Astrocyte of the spinal cord (primary cell): Measurements from ENCODE around the gene MGAT5.

Experiments
- DNase-seq: peaks from one replicate; pipeline ENCODE4 v3.0.0; 2011; ENCODE audit warnings: low read depth, low spot score
- H3K4me3 ChIP-seq: 2 replicates; pipeline ENCODE4 v1.5.1; 2011; ENCODE audit warnings: low read depth, mild to moderate bottlenecking, low read length, moderate library complexity
- in situ Hi-C: cut with HindIII; loops from 2 replicates; pipeline ENCODE4 v1.10.0; 2017; ENCODE audit warnings: low sequenced_read_pairs
- TF ChIP-seq, protein P1 (sequence below): IDR thresholded peaks from 2 replicates; pipeline ENCODE4 v1.5.1; 2012; ENCODE audit warnings: low read depth, mild to moderate bottlenecking, low read length, inconsistent platforms

The MGAT5 gene

DNA sequence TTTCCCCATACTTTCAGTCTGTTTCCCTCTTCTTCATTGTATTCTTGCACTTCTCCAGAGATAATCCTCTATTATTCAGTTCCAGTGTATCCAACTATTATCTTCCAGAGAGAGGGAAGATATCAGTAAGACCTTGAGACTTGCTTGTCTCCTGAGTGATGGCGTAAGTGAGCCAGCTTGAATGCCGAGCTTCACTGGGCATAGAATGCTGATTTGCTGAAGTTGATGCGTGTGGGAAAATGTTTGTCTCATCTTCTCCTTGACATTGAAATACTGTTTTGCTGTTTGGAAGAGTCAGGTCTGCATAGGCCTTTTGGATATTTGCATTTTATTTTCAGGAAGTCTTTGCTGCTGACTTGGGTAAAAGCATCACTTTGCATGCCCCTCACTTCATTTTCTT is 41.1 kb upstream of the MGAT5 start:
- DNase-seq, result no peak
- TF ChIP-seq, protein P1, sequence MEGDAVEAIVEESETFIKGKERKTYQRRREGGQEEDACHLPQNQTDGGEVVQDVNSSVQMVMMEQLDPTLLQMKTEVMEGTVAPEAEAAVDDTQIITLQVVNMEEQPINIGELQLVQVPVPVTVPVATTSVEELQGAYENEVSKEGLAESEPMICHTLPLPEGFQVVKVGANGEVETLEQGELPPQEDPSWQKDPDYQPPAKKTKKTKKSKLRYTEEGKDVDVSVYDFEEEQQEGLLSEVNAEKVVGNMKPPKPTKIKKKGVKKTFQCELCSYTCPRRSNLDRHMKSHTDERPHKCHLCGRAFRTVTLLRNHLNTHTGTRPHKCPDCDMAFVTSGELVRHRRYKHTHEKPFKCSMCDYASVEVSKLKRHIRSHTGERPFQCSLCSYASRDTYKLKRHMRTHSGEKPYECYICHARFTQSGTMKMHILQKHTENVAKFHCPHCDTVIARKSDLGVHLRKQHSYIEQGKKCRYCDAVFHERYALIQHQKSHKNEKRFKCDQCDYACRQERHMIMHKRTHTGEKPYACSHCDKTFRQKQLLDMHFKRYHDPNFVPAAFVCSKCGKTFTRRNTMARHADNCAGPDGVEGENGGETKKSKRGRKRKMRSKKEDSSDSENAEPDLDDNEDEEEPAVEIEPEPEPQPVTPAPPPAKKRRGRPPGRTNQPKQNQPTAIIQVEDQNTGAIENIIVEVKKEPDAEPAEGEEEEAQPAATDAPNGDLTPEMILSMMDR, result no peak
- in situ Hi-C loops, result no loop called here
- no peak overlapping the region for H3K4me3 ChIP-seq

DNA sequence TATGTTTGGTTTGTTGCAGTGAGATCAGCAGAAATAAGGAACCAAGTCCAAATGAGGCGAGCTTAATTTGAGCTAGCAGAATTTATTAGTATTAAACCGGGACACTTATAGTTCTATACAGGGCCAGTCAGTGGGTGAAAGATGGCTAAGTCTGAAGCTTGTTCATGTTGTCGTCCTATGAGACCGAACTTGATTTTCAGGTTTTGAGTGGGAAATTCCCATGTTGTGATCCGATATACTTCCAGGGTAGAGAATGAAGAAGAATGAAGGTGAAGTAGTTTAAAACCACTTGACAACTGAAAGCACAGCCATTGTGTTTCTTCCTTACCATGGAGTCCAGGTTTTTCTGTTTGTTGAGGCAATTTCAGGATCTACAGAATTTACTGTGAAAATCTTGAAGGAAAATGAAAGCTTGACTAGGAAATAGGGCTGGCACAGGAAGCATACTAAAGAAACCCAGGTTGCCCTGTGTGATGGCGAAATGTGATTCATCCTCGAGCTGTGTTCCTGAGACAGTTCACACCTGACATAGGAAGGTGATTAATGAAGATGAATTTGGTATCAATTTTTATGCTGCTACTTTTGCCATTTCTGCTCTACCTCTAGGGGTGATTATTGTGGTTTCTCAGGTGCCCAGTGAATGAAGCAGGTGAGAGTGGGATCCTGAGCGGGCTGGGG is 37.6 kb upstream of the MGAT5 start:
- in situ Hi-C loops, result no loop called here
- TF ChIP-seq, protein P1, result no peak
- DNase-seq, result no peak
- no peak overlapping the region for H3K4me3 ChIP-seq

DNA sequence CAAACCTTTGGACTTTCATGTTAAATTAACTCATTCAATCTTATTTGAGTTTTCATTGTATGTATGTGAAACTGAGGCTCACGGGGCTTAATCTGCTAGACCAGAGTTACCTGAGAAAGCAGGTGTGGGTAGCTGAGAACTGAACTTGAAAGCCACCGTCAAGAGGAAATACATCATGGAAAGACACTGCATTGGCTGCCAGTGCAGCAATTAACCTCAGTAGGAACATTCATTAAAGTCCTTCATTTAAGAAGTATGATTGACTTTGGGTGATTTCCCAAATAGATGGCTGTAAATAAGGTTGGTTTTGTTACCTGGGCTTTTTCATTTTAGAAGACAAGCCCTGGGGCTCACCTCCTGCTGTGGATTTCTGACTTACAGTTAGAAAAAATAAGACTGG is 36.5 kb upstream of the MGAT5 start:
- in situ Hi-C loops, result no loop called here
- H3K4me3 ChIP-seq, result no peak overlapping the region
- TF ChIP-seq, protein P1, result no peak
- no peak for DNase-seq

DNA sequence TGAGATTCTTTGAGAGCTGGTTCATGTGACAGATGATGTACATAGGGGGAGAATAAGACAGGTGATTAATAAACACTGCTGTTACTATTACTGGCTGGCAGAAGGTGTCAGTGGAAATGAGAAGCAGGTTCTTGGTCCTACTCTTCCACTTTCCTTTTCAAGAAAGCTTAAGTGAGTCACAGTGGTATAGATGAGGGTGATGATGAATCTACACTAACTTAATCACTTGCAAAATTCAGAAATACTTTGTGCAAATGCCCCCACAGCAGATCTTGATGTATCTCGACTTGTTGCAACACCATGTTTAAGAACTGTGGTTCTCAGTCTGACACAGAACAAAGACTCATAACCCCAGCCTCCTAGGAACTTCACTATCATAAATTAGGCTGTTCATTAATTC is 35.9 kb upstream of the MGAT5 start:
- no peak for DNase-seq
- in situ Hi-C loops, result no loop called here
- no peak overlapping the region for H3K4me3 ChIP-seq
- TF ChIP-seq, protein P1, result no peak

DNA sequence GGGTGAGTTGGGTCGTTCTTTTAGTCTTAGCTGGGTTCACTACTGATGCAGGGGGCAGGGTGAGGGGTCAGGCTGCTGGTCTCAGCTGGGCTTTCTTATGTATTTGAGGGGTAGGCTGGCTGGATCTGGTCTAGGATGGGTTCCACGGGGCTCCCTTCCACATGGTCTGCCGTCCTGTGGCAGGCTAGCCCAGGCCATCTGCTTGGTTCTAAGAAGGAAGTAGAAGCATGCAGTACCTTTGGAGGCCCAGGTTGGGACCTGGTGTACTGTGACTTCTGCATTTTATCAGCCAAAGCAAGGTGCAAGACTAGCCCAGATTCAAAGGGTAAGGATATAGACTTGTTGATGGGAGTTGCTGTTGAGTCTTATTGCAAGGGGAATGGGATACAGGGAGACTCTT is 35.5 kb upstream of the MGAT5 start:
- TF ChIP-seq, protein P1, result no peak
- in situ Hi-C loops, result no loop called here
- no peak for DNase-seq
- H3K4me3 ChIP-seq, result no peak overlapping the region

DNA sequence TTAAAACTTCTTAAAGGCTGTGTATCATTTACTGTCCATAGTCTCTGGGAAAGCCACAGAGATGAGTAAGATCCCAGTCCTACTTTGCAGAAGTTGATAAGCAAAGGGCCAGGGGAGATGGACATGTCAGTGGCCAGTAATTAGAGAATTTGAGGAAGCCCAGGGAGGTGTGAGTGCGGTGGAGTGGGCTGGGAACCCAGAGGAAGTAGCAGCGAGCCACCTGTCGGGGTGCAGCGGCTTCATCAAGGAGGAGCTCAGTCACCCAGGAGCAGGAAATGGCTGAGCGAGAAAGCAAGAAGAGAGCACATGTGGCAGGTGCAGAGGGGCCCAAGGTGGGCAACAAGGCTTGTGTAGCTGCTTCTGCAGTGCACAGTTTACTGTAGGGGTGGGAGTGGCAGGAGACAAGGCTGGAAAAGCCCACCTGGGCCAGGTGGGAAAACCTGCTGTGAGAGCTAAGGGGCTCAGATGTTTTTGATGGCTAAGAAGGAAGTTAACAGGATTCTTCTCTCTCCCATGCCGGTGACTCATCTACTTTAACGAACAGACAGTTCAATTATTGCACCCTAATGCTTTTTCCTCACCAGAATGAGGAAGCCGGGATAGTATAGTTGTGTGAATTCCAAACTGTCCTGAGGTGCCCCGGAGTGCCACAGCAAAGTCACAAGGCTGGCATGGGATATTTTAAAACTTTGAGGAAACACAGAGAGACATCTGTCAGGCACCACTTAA is 34.8 kb upstream of the MGAT5 start:
- no peak overlapping the region for H3K4me3 ChIP-seq
- in situ Hi-C loops, result no loop called here
- no peak for DNase-seq
- TF ChIP-seq, protein P1, result no peak
